Right renal cortex interstitium (tissue), 3 donors: ENCODE measurements around the gene TTLL5. TPM values are rescaled to one million over a fixed set of nuclear protein-coding genes. Genes with fewer than 3 reads are reported as not detected.

ENCODE experiments used
- DNase-seq, 3 donors: peaks; one replicate each; pipeline ENCODE4 v3.0.0-alpha.2; 2013; ENCODE audit warnings: low read depth in 3 of 3, low spot score in 2 of 3
- polyA plus RNA-seq, 3 donors: library from polyadenylated mRNA; unstranded; fragments of 120-200 nt; gene quantifications; one replicate each; pipeline ENCODE4 v1.2.1, GENCODE V29; 2013; ENCODE audit not compliant: insufficient read length in 3 of 3

The TTLL5 gene
- polyA plus RNA-seq, 3 donors = 28.7 to 35.1 (median 33.1) TPM

DNA sequence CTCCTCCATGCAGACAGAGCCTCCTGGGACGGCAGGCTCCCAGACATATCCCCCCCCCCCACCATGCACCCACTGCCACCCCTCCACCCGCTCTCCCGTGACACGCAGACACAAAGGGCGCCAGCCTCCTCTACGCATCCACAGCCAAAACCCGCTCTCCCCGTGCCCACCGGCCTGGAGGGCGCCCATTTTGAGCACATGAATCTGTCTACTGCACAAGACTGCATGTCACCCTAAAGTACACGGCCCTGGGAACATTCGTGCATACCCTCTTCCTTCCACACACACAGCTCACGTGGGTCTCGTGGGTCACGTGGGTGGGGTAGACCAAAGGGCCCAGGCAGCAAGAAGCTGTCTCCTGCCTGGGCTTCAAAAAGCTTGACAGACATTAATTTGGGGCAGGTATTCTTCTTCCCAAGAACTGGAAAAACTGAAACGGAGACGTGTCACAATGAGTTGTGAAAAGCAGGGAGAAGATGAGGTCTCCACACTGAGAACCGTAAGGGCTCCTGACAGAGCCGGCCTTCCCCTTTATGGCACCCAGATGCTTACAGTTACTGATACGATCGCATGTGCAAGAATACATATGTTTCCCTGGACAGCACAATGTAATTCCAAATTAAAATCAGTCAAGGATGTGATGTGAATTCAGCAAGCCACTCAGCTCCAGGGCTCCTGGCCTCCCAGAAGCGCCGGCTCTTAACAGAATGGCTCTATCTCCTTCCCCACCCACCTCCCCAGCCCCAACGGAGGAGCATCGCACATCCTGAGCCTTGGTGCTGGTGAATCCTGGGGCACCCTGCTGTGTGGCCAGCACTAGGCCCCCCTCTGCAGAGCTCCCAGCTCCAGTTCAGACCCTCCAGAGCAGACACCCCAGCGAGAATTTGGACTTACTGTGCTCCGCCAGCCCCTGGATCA is 318.9 kb downstream of the TTLL5 start:
- no peak for DNase-seq

DNA sequence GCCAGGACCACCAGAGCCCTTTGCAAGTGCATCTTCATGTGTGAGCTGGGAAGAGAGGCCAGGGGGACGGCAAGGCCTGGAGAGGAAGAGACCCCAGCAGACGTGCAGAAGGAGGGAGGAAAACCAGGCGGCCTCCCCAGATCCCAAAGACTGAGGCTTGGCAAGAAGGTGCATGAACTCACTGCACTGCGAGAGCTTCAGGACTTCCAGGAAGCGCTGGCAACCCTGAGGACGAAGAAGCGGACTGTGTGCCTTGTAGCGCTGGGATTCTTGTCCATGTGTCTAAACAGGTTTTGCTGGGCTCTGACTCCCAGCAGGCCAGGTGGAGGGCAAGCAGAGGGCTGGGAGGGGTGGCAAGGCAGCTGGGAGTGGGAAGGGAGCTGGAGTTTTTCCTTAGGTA is 319.8 kb downstream of the TTLL5 start:
- DNase-seq = no peak

DNA sequence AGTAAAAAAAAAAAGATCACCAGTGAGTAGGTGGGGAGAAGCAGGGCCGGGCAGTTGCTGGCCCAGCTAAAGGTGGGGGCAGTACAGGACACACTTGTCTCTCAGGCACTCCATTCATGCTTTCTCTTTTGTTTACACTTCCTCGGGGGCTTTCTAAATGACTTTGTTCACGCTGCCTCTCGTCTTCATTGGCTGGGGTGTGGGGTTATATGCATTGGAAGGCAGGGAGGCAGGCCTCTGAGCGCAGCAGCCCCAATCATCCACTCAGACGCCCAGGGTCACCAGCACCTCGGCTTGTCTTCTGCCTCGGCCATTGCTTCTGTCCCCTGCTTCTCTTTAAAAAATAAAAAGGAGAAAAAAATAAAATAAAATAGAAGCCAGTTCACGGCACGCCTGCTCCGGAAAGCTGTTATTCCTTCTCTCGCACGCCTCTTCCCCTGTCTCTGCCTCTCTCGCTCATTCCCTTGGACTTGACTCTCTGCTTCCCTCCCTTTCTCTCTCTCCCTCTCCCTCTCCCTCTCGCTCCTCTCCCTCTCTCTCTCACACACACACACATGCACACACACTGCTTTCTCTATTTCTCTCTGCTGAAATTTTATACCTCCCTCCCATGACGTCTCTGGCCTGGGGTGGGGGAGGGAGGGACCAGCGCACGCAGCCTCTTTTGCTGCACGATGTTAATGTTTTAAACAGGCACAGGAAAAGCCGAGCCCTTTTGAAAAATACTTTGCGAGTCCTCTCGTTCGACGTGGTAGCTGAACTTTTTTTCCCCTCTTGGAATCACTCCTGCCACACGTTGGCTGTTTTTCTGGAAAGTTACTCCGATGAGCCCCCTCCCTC is 320.6 kb downstream of the TTLL5 start, which contains the start of gene TGFB3:
Gene TGFB3, minus strand, starts transcription at position 570 of the 840 bp plus-strand sequence. CDS start 1,102 bp downstream, outside the sequence.
- DNase-seq = peak; percentile 81 to 88 (median 83)

DNA sequence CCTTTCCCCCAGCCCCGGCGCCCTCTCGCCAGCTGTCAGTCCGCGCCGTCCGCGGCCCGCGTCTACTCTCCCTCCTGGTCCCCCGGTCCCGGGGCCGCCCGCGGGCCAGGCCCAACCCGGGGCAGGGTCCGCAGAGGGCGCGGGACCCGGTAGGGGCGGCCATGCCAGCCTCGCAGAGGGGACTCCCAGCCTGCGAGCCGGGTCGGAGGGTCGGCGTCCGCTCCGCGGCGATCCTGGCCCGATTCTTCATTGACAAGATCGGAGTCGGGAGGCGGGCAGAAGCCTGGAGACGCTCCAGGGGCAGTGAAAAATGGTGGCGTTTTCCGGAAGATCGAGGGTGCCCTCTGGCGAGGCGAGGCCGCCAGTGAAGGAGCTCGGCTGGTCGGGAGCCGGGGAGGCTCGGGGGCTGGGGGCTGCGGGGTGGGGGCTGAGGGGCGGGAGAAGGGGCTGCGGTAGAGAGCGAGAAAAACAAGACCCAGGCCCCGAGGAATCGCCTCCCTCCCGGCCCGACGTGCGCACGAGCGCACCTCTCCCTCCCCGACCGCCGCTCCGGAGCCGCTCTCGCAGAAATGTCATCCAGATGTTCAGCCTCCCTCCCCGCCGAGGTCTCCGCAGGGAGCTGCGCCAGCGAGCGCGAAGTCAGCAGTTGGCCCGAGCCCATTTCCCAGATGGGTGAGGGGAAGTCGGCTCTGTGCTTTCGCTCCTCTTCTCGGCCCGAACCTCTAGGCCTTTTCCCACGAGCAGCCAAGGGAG is 321.4 kb downstream of the TTLL5 start:
- DNase-seq = peak in 2 of 3 donors; percentile 68 to 69

DNA sequence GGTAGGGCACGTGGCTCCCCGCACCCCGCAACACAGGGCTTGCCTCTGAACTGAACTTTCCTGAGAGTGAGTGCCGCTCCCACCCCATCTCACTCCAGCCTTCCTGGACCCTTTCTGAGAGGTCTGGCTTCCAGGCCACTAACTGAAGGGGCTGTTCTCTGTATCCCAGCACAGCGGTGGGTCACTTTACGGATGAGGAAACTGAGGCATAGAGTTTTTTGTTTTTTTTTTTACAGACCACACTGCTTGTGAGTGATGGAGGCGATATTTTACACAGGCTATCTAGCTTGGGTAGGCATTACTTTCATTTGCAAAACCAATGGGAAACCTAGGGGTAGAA is 321.9 kb downstream of the TTLL5 start:
- no peak for DNase-seq

DNA sequence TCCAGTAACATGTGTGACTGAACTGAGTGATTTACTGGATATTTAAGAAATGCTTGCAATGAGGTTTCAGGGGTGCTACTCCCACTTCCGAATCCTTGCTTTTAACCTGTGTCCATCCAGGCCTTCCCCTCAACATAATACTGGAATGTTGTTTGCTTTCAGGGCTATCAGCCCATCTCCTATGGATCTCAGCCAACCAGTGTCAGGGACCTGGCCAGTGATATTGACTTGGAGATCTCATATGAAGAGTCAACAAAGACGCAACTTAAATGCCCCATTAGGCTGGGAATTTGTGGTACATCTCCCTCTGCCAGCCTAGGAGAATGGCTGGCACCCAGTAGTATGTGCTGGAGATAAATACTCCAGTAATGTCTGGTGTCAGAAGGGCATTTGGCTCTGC is 323.6 kb downstream of the TTLL5 start:
- DNase-seq = no peak

DNA sequence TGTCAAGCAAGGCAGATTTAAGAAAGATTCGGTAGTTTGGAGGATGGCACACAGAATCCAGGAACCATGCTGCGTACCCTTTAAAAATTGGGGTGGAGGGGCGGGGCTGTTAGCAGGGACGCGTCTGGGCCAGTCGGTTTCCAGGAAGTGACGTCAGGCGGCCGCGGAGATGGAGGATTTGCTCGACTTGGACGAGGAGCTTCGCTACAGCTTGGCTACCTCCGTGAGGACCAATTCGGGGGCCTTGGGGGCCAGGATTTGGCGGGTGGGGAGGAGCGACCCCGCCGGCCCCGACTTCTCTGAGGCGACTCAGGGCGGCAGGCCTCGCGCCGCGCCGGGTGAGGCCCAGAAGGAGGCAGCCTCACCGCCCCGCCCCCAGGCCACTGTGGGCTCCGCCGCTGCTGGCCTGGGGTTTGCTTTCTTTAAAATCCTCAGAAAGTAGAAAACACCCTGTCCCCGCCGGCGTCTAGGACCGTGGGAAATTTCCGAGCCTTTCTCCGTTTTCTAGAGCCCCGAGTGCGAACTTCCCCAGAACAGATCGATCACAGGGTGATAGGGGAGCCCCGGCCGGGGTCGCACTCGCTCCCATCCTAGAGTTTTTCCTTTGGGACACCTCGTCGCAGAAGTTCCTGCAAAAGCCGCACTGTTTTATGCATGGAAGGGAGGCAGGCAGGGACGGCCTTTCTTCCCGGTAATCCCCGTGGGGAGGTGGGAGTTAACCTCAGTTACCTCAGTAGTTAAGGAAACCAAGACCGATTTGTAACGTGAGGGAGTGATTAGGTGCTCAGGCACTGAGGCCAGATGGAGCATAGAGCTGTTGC is 324.8 kb downstream of the TTLL5 start, which contains the start of gene IFT43:
Gene IFT43, plus strand, starts transcription at position 146 of the 821 bp plus-strand sequence. Its CDS starts 24 bp downstream, at position 170.
- DNase-seq = peak; percentile 77 to 84 (median 77)

DNA sequence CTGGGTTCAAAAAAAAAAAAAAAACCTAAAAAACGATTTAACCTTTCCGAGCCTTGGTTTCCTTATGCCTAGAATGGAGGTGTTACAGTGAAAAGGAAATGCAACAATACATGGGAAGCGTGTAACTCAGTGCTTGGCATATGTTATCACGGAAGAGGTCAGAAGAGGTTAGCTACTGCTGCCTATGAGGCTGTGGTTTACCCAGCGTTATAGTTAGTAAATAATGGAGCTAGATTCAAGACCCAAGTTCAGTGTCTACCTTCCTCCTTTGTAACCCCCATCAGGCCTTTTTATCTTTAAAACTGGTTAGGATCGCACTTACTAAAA is 325.4 kb downstream of the TTLL5 start:
- no peak for DNase-seq

DNA sequence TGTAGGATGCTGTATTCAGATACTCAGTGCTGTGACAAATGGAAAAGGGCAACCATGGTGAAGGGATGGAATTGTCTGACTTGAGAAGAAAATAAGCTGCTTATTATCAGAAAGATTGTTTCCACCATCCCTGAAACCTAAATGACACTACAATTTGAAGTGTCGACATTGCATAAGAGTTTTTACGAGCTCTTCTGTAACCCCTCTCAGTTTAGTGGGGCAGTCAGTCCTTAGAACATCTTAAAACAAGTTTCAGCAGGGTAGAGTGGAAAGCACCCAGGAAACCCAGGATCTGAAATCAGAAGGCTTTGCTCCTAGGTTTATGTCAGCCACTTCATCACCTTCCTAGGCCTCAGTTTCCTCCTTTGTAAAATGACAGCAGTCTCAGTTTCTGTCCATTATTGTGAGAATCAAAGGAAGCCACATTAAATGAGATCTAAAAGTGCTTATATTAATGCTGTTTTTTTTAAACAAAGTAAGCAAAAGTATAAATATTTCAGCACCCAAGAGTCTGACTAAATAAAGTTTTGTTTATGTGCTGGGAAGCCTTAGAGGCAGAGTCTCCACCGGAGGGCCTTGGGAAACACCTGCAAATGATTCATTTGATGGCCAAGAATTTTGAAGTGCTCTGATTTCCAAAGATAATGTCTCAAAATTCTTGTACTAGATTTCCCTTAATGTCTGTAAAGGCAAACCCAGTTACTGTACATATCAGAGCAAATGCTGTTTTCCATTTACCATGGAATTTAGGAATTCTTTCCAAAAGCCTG is 326.3 kb downstream of the TTLL5 start:
- DNase-seq = no peak

DNA sequence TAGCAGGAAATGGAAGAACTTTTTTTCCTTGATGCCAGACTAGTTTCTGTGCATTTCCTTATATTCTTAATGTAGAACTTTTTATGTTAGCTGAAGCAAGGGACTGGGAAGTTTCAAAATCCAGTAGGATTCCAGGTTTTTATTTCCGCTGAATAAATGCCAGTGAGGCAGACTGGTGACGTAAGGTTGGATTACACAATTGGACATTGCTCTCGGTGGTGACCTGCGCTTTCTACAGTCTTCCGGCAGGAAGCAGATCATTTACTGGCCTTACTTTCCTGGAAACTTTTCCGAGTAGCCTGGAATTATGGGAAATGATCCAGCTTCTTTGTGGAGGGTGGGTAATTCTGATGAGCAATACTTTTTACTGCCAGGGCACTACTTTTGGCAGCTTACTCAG is 328.1 kb downstream of the TTLL5 start:
- DNase-seq = no peak

DNA sequence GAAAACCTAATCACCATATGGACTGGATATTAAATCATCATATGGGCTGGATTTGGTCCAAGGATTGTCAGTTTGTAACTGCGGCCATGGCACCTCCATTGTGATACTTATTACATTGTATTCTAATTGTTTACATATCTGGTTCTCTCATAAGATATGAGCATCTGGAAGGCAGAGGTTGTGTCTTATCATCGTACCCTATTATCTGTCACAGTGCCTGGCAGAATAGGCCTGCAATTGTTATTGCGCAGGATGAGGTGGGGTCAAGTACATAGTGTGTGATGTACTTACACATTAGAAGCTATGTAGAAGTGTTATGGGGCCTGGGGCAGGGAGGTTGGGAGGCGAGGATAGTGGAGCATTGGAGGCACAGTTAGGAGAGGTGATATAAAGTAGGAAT is 329.3 kb downstream of the TTLL5 start:
- no peak for DNase-seq

DNA sequence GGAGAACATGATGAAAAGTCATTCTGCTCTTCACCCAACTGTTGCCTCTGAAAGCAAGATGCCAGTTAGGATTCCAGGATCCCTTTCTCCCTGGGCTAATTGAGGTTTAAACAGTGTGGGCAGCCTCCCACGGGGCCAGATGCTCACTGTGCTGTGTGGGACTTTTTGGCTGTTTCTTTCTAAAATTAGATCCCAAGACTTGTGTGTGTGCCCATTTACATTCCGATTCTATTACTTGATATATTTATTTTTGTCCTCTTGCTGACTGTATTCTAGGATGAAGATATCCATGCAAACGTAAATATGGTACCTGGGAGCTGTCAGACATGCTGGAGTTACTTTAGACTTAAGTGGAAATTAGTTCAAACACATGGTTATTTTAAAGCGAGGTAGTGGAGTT is 330.7 kb downstream of the TTLL5 start:
- no peak for DNase-seq

DNA sequence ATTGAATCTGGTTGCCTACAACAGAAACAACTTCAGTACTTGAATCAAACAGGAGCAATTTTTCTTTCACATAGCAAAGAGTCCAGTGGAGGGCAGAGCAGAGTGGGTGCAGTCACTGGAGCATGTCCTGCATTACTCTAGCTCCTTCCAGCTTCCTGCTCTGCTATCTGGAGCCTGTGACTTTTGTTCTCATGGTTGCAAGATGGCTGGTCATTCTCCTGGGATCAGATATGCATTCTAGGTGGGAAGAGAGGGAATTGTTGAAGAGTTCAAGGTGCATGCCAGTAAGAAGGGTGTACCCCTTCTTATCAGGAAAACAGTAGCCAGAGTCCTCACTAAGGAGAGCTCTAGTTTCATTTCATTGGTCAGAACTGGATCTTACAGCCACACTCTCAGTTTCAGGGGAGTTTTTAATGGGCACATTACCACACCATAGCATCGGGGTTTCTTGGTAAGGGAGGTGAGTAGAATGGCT is 332.6 kb downstream of the TTLL5 start:
- DNase-seq = no peak

DNA sequence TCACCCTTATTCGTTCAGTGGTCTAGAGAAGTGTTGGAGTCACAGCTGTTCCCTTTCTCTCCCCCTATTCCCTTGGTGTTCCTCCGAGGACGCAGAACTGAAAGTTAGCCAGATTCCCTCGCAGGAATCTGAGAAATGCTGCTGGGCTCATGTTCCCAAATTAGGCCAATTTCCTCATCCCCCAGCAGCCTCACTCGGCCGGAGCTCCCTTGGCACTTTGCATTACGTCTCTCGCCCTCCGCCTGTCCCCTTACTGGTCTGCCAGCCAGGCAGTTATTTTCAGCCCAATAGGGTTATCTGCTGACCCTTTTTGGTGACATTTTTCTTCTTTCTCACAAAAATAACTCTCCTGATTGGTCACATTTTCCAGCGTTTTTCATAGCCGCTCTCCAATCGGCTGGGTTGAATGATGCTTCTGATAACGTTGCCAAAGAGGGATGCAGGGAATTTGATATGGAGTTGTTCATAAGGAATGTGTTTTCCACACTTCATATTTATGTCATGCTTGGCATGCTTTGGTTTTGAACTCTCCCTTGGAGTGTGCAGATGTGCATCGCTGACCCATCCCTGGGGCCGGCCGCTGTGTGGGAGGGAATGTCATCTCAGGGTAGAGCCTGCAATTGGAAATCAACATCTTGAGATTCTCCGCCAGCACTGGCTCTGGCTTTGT is 334.5 kb downstream of the TTLL5 start:
- no peak for DNase-seq

DNA sequence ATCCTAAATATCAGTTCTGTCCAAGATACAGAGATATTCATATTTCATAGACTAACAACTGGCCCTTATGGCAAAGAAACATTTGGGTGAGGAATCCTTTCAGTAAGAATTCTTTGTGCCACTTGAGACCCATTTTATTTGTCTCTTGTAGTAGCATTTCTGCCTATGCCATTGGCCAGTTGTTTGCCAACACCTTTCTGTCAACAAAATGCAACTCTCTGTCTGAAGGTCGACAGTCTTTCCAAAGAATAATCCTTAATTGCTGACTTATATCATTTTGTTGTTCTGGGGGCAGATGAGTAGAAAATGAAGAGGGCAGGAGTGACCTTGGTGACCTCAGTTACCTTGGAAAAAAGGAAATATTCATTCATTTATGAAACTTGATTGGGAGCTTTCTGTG is 335.4 kb downstream of the TTLL5 start:
- DNase-seq = no peak

DNA sequence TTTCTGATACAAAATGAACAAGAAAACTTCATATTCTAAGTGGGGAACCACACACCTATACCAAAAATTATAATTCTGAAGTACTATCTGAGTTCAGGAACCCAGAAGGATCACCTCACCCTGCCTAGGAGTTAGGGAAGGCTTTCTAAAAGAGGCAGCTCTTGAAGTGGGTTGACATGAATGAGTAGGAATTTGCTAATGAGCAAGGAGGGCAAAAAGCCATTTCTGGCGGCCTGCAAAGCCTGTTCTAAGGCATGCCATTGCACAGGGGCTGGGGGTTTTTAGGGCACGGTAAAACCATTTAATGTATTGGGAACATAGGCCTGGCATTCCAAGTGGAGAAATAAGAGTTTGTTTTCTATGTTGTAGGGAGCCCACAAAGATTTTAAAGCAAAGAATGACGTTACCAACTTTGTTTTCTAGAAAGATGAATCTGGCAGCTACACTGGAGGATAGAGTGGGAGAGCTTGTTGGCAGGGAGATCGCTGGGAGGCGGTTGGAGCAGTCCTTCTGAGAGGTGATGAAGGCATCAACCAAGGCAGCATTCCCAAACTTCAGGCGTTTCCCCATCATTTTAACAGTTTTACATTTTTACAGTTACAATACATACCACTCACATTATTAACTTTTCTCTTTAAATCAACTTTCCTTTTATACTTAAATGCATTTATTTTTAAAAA is 338.6 kb downstream of the TTLL5 start:
- no peak for DNase-seq

DNA sequence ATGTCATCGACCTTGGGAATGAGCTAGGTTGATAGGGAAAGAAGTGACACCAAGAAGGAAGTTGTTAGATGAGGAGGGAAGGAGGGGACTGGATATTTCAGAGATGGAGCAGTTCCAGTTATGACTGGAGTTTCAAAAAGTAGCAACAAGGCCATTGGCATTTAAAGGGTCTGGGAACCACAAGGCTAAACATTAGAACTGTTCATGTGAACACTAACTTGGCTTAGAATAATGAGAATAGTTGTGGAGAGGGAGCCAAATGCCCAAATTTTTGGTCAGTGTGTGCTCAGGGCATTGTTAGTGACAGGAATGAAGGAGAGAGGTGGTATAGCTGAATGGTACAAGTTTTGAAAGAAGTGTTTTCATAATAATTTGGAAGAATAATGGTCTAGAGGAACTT is 341.3 kb downstream of the TTLL5 start:
- DNase-seq = no peak
